Breast epithelium (tissue), 4 donors: ENCODE measurements around the gene GCN1. TPM values are rescaled to one million over a fixed set of nuclear protein-coding genes. Genes with fewer than 3 reads are reported as not detected.
A peak's percentile ranks its signal among the peaks of the same experiment; 100 is the strongest.

ENCODE experiments used
- DNase-seq, 2 donors: peaks; one replicate each; pipeline ENCODE4 v3.0.0-alpha.2; 2019; ENCODE audit warnings: low spot score in 2 of 2
- H3K27ac ChIP-seq, 2 donors: fragments of 200-600 bp; sonication (generic) in 1 of 2; one replicate each; pipeline ENCODE4 v1.5.1; 2016 to 2019; ENCODE audit warnings: mild to moderate bottlenecking in 1 of 2
- H3K27me3 ChIP-seq, 2 donors: fragments of 200-600 bp; sonication (generic) in 1 of 2; one replicate each; pipeline versions ENCODE4 v1.5.1 to v1.6.0; 2017 to 2019; ENCODE audit warnings: control low read depth in 1 of 2, mild to moderate bottlenecking in 1 of 2
- H3K36me3 ChIP-seq: fragments of 200-600 bp; one replicate; pipeline ENCODE4 v1.5.1; 2019
- H3K4me1 ChIP-seq, 2 donors: fragments of 200-600 bp; sonication (generic); one replicate each; pipeline ENCODE4 v1.5.1; 2016 to 2019; ENCODE audit warnings: control low read depth in 1 of 2
- H3K4me3 ChIP-seq, 3 donors: fragments of 200-600 bp; sonication (generic); 1 replicate in 2 of 3; 2 replicates in 1 of 3; pipeline ENCODE4 v1.5.1; 2016 to 2019; ENCODE audit warnings: mild to moderate bottlenecking in 3 of 3, moderate library complexity in 2 of 3
- H3K9me3 ChIP-seq, 2 donors: fragments of 200-600 bp; sonication (generic) in 1 of 2; one replicate each; pipeline ENCODE4 v1.5.1; 2016 to 2019; ENCODE audit warnings: control low read depth in 1 of 2
- CTCF ChIP-seq, 3 donors: fragments of 450-650 bp; IDR thresholded peaks; one replicate each; pipeline ENCODE4 v1.5.1; 2016 to 2017; ENCODE audit warnings: antibody characterized with exemption in 3 of 3, mild to moderate bottlenecking in 3 of 3, moderate library complexity in 3 of 3
- POLR2A ChIP-seq: fragments of 450-650 bp; IDR thresholded peaks from one replicate; pipeline ENCODE4 v1.6.1; 2016; ENCODE audit warnings: antibody characterized with exemption, mild to moderate bottlenecking, moderate library complexity
- POLR2AphosphoS5 ChIP-seq, 3 donors: sonication (generic); formaldehyde crosslinking; IDR thresholded peaks; one replicate each; pipeline ENCODE4 v1.6.1; 2017; ENCODE audit warnings: antibody characterized with exemption in 3 of 3
- intact Hi-C: fragments of 100-400 bp; cut with DNase I; formaldehyde crosslinking; loops from one replicate; pipeline ENCODE4 v1.15.1; 2023; ENCODE audit warnings: low total_unique reads
- total RNA-seq, 3 donors: library from RNA; depleted of rRNA; stranded (reverse); fragments of >200 nt; gene quantifications; one replicate each; pipeline ENCODE4 v1.1.0, GENCODE V29; 2016

The GCN1 gene
- total RNA-seq, 3 donors from 2014 or later: 50.1 to 79.6 (median 73.4) TPM

DNA sequence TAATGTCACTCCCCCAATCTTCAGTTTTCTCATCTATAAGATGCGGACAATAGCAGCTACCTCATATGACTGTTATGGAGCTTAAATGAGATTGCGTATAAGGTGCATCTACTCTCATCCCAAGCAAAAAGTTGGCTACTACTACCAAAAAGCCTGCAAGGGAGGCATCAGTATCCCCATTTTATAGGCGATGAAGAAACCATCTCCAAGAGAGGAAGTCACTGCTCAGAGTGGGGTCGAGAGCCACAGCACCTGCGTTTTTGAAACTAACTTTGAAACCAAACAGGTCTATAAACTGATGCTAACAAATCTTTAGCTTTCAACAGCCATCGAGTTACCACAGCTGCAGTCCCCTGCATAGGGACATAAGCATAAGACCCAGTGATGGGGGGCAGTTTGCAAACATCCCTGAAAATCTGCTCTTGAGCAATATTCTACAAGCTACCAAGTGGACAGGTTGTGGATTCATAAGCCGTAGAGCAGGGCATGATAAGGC lies 3.5 kb downstream of the GCN1 start:
- H3K27me3 ChIP-seq: no peaks in the 10 kb centered on the region
- H3K4me1 ChIP-seq: peaks cover 4 to 13% of the 10 kb centered on the region in 2 donors
- H3K4me3 ChIP-seq: no peak overlapping the region
- DNase-seq: no peak
- H3K27ac ChIP-seq: no peak overlapping the region
- no peaks in the 10 kb centered on the region for H3K9me3 ChIP-seq
- TF ChIP-seq CTCF (IDR thresholded peaks at IDR 0.05) (no peak), POLR2AphosphoS5 (IDR thresholded peaks at IDR 0.05) (no peak), POLR2A (no peak)
- intact Hi-C loops: no loop called here
- no peaks in the 10 kb centered on the region for H3K36me3 ChIP-seq

DNA sequence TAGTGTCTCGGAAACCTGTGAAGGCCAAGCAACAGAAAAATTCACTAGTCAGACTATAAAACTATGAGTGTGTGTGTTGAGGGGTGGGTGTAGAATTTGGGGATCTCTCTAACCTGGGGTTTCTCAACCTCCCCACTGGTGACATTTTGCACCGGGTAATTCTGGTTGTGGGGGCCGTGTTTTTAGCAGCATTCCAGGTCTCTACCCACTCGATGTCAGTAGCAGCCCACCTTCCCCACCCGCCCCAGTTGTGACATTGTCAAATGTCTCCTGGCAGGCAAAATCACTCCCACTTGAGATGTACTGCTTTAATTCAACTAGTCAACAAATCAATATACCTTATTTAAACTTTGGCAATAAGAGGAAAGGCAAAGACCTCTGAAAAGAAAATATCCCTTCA lies 4.1 kb downstream of the GCN1 start:
- DNase-seq: no peak
- intact Hi-C loops: no loop called here
- Histone ChIP-seq H3K27me3 (no peaks in the 10 kb centered on the region), H3K27ac (no peak overlapping the region), H3K9me3 (no peaks in the 10 kb centered on the region), H3K36me3 (no peaks in the 10 kb centered on the region), H3K4me3 (no peak overlapping the region), H3K4me1 (peaks cover 4 to 13% of the 10 kb centered on the region in 2 donors)
- TF ChIP-seq POLR2AphosphoS5 (IDR thresholded peaks at IDR 0.05) (no peak), CTCF (IDR thresholded peaks at IDR 0.05) (no peak), POLR2A (no peak)

DNA sequence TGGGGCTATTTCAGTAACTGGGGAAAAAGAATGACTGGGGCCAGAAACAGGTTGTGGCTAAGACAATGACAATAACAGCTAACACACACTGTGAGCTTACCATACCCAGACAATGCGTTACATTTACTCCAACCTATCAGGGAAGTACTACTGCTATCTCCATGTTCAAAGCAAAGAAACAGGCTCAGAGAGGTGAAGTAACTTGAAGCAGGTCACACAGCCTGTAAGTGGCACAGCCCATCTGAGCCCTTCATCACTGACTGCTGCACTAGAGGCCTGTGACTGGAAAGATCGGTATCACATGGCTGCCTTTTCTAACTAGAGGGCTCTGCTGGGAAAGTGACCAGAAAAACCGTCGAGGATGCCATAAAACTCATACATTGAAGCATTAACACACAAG lies 7.9 kb downstream of the GCN1 start:
- TF ChIP-seq POLR2A (no peak), POLR2AphosphoS5 (IDR thresholded peaks at IDR 0.05) (no peak), CTCF (IDR thresholded peaks at IDR 0.05) (no peak)
- Histone ChIP-seq H3K4me1 (no peaks in the 10 kb centered on the region), H3K27me3 (no peaks in the 10 kb centered on the region), H3K4me3 (no peak overlapping the region), H3K9me3 (no peaks in the 10 kb centered on the region), H3K27ac (no peak overlapping the region), H3K36me3 (peaks cover 21% of the 10 kb centered on the region)
- no peak for DNase-seq
- intact Hi-C loops: no loop called here

GRCh38 chr12:120183211-120183631 lies 11.3 kb downstream of the GCN1 start:
- Histone ChIP-seq H3K36me3 (peaks cover 21% of the 10 kb centered on the region), H3K27ac (peak overlapping the region in 1 of 2 donors; percentile 58)
- no peak for DNase-seq

More at GRCh38 chr12:120183211-120183631, 11.3 kb downstream of the GCN1 start:
- TF ChIP-seq CTCF (IDR thresholded peaks at IDR 0.05) (no peak), POLR2A (no peak), POLR2AphosphoS5 (IDR thresholded peaks at IDR 0.05) (no peak)
- intact Hi-C loops: no loop called here
- H3K4me1 ChIP-seq: no peaks in the 10 kb centered on the region
- no peak overlapping the region for H3K4me3 ChIP-seq
- no peaks in the 10 kb centered on the region for H3K27me3 ChIP-seq
- H3K9me3 ChIP-seq: no peaks in the 10 kb centered on the region
